Amygdala (tissue), 56 donors: ENCODE measurements around the gene ACTRT2.

Experiments
- DNase-seq, 56 donors: peaks; one replicate each; lab custom pipeline; 2025; lab: John Stamatoyannopoulos, UW

ACTRT2 gene

GRCh38 chr1:3029991-3030662 is 8.9 kb downstream of the ACTRT2 start:
- DNase-seq = no peak

GRCh38 chr1:3030663-3031381 is 9.6 kb downstream of the ACTRT2 start:
- peak in 46 of 56 donors; percentile 12 to 81 (median 53) for DNase-seq

- DNase-seq = peak in 17 of 56 donors; percentile 13 to 78 (median 45)
These were observed 10.3 kb downstream of the ACTRT2 start for GRCh38 chr1:3031401-3032221.

GRCh38 chr1:3032371-3033039 is 11.2 kb downstream of the ACTRT2 start:
- no peak for DNase-seq

- DNase-seq = no peak
These were observed 11.9 kb downstream of the ACTRT2 start for GRCh38 chr1:3033040-3033789.

GRCh38 chr1:3033790-3034090 is 12.5 kb downstream of the ACTRT2 start:
- DNase-seq = no peak

GRCh38 chr1:3034162-3034561 is 12.9 kb downstream of the ACTRT2 start:
- DNase-seq = no peak

GRCh38 chr1:3034728-3035562 is 13.7 kb downstream of the ACTRT2 start:
- DNase-seq = no peak

- no peak for DNase-seq
These were observed 14.5 kb downstream of the ACTRT2 start for GRCh38 chr1:3035563-3036446.

- no peak for DNase-seq
These were observed 15.4 kb downstream of the ACTRT2 start for GRCh38 chr1:3036447-3037280.

GRCh38 chr1:3037281-3038040 is 16.2 kb downstream of the ACTRT2 start:
- DNase-seq = no peak

GRCh38 chr1:3038113-3038551 is 16.9 kb downstream of the ACTRT2 start:
- DNase-seq = no peak

GRCh38 chr1:3038571-3039181 is 17.4 kb downstream of the ACTRT2 start:
- no peak for DNase-seq

GRCh38 chr1:3040004-3040403 is 18.7 kb downstream of the ACTRT2 start:
- no peak for DNase-seq

GRCh38 chr1:3042481-3042880 is 21.2 kb downstream of the ACTRT2 start:
- no peak for DNase-seq

- no peak for DNase-seq
These were observed 27.9 kb downstream of the ACTRT2 start for GRCh38 chr1:3049164-3049563.
